Hematopoietic multipotent progenitor cell treated with erythropoietin and hydrocortisone succinate and interleukin-3 and kit ligand, for 4 days (in vitro differentiated cells): ENCODE data around the gene CIROP.

Source experiments
- DNase-seq: peaks from one replicate; pipeline ENCODE4 v3.0.0-alpha.2; 2015

The CIROP gene

GRCh38 chr14:23104591-23105347, at the start of gene CIROP:
CIROP (minus strand) TSS chr14:23104989; CDS start chr14:23104920, 69 bp downstream.
- DNase-seq: no peak

GRCh38 chr14:23153851-23154796, 49.3 kb upstream of the CIROP start:
- peak; percentile 64 for DNase-seq

- DNase-seq: no peak
Measured at GRCh38 chr14:23151342-23151741, 46.6 kb upstream of the CIROP start.

GRCh38 chr14:23149745-23150144, 45.0 kb upstream of the CIROP start:
- no peak for DNase-seq

GRCh38 chr14:23148591-23149249, 43.9 kb upstream of the CIROP start:
- no peak for DNase-seq

GRCh38 chr14:23147676-23148075, 42.9 kb upstream of the CIROP start:
- no peak for DNase-seq

- no peak for DNase-seq
Measured at GRCh38 chr14:23146980-23147379, 42.2 kb upstream of the CIROP start.

- DNase-seq: peak; percentile 28
Measured at GRCh38 chr14:23146351-23146910, 41.6 kb upstream of the CIROP start.

GRCh38 chr14:23145794-23146350, 41.1 kb upstream of the CIROP start:
- DNase-seq: no peak

GRCh38 chr14:23143911-23144310, 39.1 kb upstream of the CIROP start:
- no peak for DNase-seq

GRCh38 chr14:23142826-23143225, 38.0 kb upstream of the CIROP start:
- DNase-seq: no peak

GRCh38 chr14:23141706-23142444, 37.1 kb upstream of the CIROP start:
- no peak for DNase-seq

GRCh38 chr14:23140371-23140770, 35.6 kb upstream of the CIROP start:
- DNase-seq: no peak

GRCh38 chr14:23139874-23140273, 35.1 kb upstream of the CIROP start:
- no peak for DNase-seq

- DNase-seq: no peak
Measured at GRCh38 chr14:23137813-23138535, 33.2 kb upstream of the CIROP start.

GRCh38 chr14:23137192-23137812, 32.5 kb upstream of the CIROP start:
- no peak for DNase-seq

GRCh38 chr14:23136566-23137133, 31.9 kb upstream of the CIROP start:
- no peak for DNase-seq

GRCh38 chr14:23132970-23133369, 28.2 kb upstream of the CIROP start:
- no peak for DNase-seq

- no peak for DNase-seq
Measured at GRCh38 chr14:23131482-23131881, 26.7 kb upstream of the CIROP start.

GRCh38 chr14:23130871-23131270, 26.1 kb upstream of the CIROP start:
- DNase-seq: peak; percentile 75
